GM19452 (cell line): ENCODE measurements around the gene REPIN1.
A peak's percentile ranks its signal among the peaks of the same experiment; 100 is the strongest.

Experiments
- ATAC-seq: cut with Tn5 transposase; IDR thresholded peaks from one replicate; pipeline ENCODE4 v1.9.1; 2021; ENCODE audit not compliant: unreplicated experiment

Gene REPIN1

GRCh38 chr7:150404805-150405583, 36.4 kb downstream of the REPIN1 start:
- ATAC-seq: peak; percentile 43

GRCh38 chr7:150405584-150406311, 37.1 kb downstream of the REPIN1 start:
- no peak for ATAC-seq

- ATAC-seq: no peak
Measured at GRCh38 chr7:150406312-150406566, 37.6 kb downstream of the REPIN1 start.

DNA sequence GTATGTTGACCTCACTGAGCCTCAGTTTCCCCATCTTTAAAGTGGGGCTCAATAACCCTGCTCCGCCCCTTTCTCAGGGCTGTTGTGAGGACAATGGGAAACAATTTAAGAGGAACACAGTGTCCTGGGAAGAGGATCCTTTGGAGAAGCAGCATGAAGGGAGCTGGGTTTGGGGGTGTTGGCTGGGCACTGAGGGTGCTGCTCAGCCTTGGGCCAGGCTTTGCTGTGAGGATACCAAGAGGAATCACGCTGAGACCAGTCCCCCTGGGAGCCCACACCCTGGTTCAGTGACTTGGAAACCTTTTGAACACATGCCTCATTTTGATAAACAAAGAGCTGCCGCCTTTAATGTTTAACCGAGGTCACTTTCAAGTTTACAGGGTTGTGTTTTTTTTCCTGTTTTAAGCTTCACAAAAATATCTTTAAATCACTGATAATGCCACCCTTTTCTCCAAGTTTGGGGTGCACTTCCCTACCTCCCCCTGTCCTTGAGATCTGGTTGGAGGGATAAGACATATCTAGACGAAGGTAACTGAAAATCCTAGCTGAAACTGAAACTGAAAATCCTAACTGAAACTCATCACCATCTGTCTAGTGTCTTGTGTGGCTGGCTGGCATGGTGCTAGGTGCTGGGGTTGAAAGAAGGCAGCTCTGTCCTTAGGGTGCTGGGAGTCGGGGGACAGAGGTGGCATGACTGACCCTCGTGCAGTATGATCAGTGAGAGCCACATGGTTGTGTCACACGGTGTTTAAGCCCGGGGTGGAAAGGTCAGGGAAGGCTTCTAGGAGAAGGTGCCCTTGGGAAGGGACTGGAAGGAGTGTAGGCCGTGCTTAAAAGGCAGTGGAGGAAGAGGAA, 38.2 kb downstream of the REPIN1 start:
- ATAC-seq: peak; percentile 54

- ATAC-seq: no peak
Measured at GRCh38 chr7:150407588-150408392, 39.2 kb downstream of the REPIN1 start.

- peak; percentile 30 for ATAC-seq
Measured at GRCh38 chr7:150408393-150409299, 40.0 kb downstream of the REPIN1 start.

DNA sequence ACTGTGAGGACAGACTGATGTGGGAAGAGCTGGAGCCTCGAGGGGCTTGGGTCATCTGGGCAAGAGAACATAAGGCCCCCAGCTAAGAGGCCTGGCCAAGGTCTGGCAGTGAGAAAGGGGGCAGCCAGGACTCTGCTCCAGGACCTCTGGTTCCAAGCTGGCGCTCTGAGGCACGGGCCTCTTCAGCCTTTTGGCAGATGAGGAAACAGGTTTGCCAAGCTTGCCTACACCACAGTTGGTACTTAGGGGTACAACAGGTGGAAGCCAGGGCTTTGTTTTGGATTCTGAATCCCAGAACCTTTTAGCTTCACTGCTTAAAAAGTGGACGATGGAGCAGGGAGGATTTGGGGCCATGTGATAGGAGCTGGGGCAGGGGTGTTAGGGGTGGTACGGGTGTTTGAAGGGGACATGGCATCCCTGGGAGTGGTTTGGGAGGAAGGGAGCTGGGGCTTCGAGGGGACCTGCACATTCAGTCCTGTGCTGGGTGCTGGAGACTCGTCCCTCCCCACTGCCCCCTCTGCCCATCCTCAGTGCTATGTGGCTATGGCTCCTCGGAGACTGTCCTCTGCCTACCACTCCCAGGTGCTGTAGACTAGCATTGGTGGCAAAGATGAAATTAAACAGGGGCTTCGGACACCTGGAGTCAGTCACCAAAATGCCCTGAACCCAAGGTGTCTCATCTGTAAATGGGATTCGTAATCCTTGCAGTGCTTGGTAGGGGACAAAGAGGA, 40.8 kb downstream of the REPIN1 start:
- no peak for ATAC-seq

- no peak for ATAC-seq
Measured at GRCh38 chr7:150410131-150410530, 41.5 kb downstream of the REPIN1 start.

DNA sequence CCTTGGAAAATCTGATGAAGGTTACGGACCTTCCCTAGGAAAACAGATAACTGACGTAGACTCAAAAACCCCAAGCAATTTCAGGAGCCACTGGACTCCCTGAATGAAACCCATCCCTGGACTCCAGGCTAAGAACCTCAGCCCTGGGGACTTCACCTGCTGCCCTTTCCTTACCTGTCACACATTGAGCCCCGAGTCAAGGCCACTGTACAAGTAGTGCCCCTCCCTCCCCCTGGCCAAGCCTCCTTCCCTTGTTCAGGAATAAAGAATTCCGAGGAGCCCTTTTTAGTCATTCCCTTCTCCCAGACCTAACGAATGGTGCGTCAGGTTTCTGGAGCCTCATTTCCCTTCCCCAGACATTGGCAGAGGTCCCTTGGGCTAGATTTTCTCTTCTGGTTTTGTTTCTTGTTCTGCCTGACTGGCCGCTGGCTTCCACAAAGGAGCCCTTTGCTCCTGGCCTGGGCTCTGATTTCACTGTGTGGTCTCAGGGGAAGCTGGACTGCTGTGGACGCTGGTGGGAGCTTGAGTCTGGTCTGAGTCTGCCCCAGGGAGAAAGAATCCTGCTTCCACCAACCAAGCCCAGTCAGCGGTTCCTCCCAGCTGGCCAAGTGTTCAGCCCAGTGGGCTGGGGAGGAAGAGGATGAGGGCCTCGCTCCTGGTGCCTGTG, 42.2 kb downstream of the REPIN1 start:
- ATAC-seq: no peak

GRCh38 chr7:150411606-150412005, 43.0 kb downstream of the REPIN1 start:
- no peak for ATAC-seq

DNA sequence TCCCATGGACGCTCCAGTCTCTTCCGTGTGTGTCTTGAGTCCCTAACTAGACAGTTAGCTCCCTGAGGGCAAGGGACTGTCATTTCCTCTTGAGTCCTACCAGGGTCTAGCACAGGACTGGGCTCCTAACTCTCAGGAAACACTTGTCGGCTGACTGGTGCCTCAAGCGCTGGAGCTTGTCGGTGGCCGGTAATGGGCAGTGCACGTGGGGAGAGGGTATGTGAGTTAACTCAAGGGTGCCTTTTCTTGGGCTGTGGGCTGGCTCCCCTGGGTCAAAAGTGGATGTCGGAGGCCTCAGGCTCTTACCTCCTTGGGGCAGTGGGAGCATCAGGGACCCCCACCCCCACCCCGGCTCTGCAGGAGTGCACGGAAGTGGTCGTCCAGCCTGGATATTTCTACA, 43.4 kb downstream of the REPIN1 start:
- no peak for ATAC-seq

DNA sequence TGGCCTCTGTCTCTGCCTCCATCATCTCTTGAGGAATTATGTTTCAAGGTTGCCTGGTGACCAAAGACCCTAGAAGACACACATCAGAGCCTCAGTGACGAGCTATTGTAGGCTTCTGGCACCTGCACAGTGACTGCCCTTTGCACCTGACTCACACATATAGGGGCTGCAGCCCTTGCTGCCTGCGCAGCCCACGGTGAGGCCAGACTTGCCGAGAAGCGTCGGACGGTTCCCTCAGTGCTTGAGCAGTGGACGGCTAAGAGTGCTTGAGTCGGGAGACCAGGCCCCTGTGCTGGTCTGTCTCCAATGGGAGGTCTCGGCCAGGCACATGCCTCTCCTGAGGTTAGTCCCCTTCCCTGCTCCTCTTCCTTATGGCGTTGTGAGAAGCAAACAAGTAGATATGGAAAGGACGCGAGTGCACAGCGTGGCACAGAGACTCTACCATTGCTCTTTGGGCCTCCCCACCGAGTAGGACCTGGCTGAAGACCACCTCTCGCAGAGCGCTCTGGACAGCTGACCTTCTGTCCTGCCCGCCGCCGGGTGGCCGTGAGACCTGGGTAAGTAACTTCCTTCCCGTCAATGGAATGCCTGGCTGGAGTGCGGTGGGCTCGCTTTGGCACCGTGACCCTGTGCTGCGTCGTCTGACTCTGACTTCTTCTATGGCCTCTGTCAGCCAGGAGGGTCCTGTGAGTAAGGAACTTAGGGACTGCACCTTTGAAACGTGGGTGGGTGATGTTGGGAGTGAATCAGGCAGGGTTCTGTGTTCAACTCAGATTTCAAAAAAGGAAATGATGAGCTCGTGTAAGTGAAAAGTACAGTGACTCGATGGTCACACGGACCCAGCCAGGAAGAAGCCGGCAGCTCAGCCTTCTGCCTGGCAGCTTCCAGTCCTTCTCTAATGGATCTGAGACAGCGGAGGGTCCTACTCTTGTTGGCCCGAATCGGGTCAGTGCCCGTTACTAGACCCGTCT, 44.2 kb downstream of the REPIN1 start:
- ATAC-seq: no peak

DNA sequence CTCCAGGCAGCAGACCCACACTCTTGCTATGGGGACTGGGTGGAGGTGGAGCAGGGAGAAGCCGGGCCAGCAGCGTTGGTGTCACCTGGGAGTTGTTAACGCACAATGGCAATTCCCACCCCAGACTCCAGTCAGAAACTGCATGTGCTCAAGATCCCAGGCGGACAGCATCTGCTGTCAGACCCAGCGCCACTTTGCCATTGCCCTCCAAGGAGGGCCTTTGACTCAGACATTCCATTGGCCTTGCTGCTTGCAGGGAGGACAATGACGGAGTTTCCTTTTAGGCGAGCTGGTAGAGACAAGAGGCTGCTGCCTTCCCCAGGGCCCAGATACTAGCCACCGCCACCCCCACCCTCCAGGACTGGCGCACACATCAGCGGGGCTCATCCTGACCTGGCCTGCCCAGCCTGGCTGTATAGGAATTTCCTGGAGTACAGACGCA, 45.0 kb downstream of the REPIN1 start:
- no peak for ATAC-seq

- ATAC-seq: no peak
Measured at GRCh38 chr7:150415161-150416153, 46.8 kb downstream of the REPIN1 start.

DNA sequence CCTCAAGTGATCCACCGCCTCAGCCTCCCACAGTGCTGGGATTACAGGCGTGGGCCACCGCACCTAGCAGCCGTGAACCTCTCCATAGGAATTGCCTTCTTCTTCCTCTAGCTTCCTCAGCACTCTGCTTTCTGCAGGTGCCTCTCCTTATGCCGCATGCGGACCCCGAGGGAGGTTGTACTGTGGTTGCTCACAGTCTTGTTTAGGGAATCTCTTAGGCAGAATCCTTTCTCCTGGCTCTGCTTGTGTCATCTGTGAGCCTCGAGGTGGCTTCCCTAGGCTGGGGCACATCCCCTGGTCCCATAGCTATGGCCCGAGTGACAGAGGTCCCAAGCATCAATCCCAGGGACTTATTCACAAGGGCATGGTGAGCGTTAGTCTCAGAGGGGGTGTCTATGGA, 48.6 kb downstream of the REPIN1 start:
- ATAC-seq: no peak

GRCh38 chr7:150417863-150418262, 49.2 kb downstream of the REPIN1 start:
- ATAC-seq: no peak
